H1 (cell line): ENCODE results near the gene CRABP2. TPM values are rescaled to one million over a fixed set of nuclear protein-coding genes. Genes with fewer than 3 reads are reported as not detected.

Experiments
- CTCF ChIA-PET: fragments of 300-600 bp; sonication (Branson Sonifier 250); formaldehyde crosslinking; loops from one replicate; lab custom pipeline; 2021; ENCODE audit not compliant: partially characterized antibody; lab: Charles Lee
- POLR2A ChIA-PET: fragments of 300-600 bp; sonication (Branson Sonifier 250); formaldehyde crosslinking; loops from one replicate; lab custom pipeline; 2021; ENCODE audit warnings: inconsistent platforms; ENCODE audit not compliant: partially characterized antibody; lab: Charles Lee
- DNase-seq, 2 experiments: peaks; one replicate each; pipeline versions ENCODE4 v3.0.0 to v3.0.0-alpha.2; 2010 to 2022; ENCODE audit warnings: low spot score in 2 of 2, low read depth in 1 of 2, mixed read lengths in 1 of 2
- FAIRE-seq: peaks from 2 replicates; lab custom pipeline; 2011; peaks lifted over from hg19 to GRCh38; lab: Jason Lieb, UNC
- H2AFZ ChIP-seq: 2 replicates; pipeline ENCODE4 v1.8.1; 2012; ENCODE audit warnings: low read length, inconsistent platforms
- H2AK5ac ChIP-seq: 2 replicates; pipeline ENCODE4 v1.6.1; 2013; ENCODE audit warnings: low read depth, low read length
- H2BK120ac ChIP-seq: replicated peaks from 2 replicates; pipeline ENCODE3; 2013; ENCODE audit warnings: low read depth, low read length, inconsistent platforms
- H2BK12ac ChIP-seq: 2 replicates; pipeline ENCODE4 v1.6.1; 2013; ENCODE audit warnings: low read depth, low read length
- H2BK15ac ChIP-seq: 2 replicates; pipeline ENCODE4 v1.6.1; 2013; ENCODE audit warnings: low read length
- H2BK20ac ChIP-seq: 2 replicates; pipeline ENCODE4 v1.6.1; 2013; ENCODE audit warnings: low read length
- H2BK5ac ChIP-seq: 2 replicates; pipeline ENCODE4 v1.6.1; 2013; ENCODE audit warnings: low read depth, low read length
- H3K14ac ChIP-seq: 2 replicates; pipeline ENCODE4 v1.6.1; 2013; ENCODE audit warnings: inconsistent platforms; ENCODE audit not compliant: insufficient read length
- H3K18ac ChIP-seq: 2 replicates; pipeline ENCODE4 v1.6.1; 2013; ENCODE audit warnings: low read length; ENCODE audit errors: extremely low read depth
- H3K23ac ChIP-seq: 2 replicates; pipeline ENCODE4 v1.6.1; 2013; ENCODE audit warnings: inconsistent platforms; ENCODE audit not compliant: insufficient read length
- H3K23me2 ChIP-seq: 2 replicates; pipeline ENCODE4 v1.6.1; 2013; ENCODE audit warnings: low read depth, low read length
- H3K27ac ChIP-seq: 2 replicates; pipeline ENCODE4 v1.6.1; 2011; ENCODE audit warnings: low read depth, low read length, inconsistent platforms
- H3K27me3 ChIP-seq, 4 experiments: replicated peaks in 1 of 4; 1 replicate in 1 of 4; 2 replicates in 3 of 4; pipeline versions ENCODE4 v1.6.1 to v1.8.1; 2011 to 2013; ENCODE audit warnings: low read length in 3 of 4, mild to moderate bottlenecking in 3 of 4, inconsistent platforms in 2 of 4, mixed read lengths in 2 of 4, moderate library complexity in 1 of 4; ENCODE audit not compliant: control insufficient read depth in 3 of 4, insufficient read depth in 3 of 4; ENCODE audit errors: extremely low read depth in 1 of 4
- H3K36me3 ChIP-seq, 4 experiments: 2 replicates each; pipeline versions ENCODE4 v1.6.1 to v1.8.1; 2011 to 2013; ENCODE audit warnings: mild to moderate bottlenecking in 4 of 4, low read length in 3 of 4, moderate library complexity in 2 of 4, control low read depth in 1 of 4, inconsistent platforms in 1 of 4; ENCODE audit not compliant: insufficient read depth in 4 of 4, control insufficient read depth in 2 of 4
- H3K4ac ChIP-seq: replicated peaks from 2 replicates; pipeline ENCODE3; 2013; ENCODE audit warnings: low read length, low read depth, mixed read lengths, inconsistent platforms; ENCODE audit not compliant: insufficient read length
- H3K4me1 ChIP-seq, 4 experiments: replicated peaks in 1 of 4; 1 replicate in 1 of 4; 2 replicates in 3 of 4; pipeline versions ENCODE4 v1.6.1 to v1.8.1; 2011 to 2013; ENCODE audit warnings: low read length in 3 of 4, inconsistent platforms in 2 of 4, mixed read lengths in 1 of 4; ENCODE audit not compliant: insufficient read depth in 4 of 4, control insufficient read depth in 3 of 4
- H3K4me2 ChIP-seq, 2 experiments: 2 replicates each; pipeline versions ENCODE4 v1.6.1 to v1.8.1; 2011 to 2013; ENCODE audit warnings: low read depth in 2 of 2, low read length in 2 of 2, control low read depth in 1 of 2, inconsistent platforms in 1 of 2, mild to moderate bottlenecking in 1 of 2; ENCODE audit not compliant: insufficient read depth in 1 of 2
- H3K4me3 ChIP-seq, 4 experiments: fragments of 200-600, 300-600 bp in 1 of 4; sonication (generic), shearing (Covaris generic), sonication (Bioruptor Twin) in 1 of 4; 2 replicates each; pipeline versions ENCODE4 v1.5.1 to v1.8.1; 2011 to 2016; ENCODE audit warnings: low read length in 4 of 4, low read depth in 3 of 4, control low read depth in 2 of 4, inconsistent platforms in 2 of 4, mild to moderate bottlenecking in 2 of 4, mixed read lengths in 1 of 4, moderate library complexity in 1 of 4; ENCODE audit not compliant: insufficient read depth in 2 of 4; ENCODE audit errors: extremely low read depth in 1 of 4
- H3K56ac ChIP-seq: replicated peaks from 2 replicates; pipeline ENCODE3; 2013; ENCODE audit warnings: low read depth, mild to moderate bottlenecking, mixed read lengths, low read length, inconsistent platforms; ENCODE audit not compliant: insufficient read length
- H3K79me1 ChIP-seq: 2 replicates; pipeline ENCODE4 v1.6.1; 2013; ENCODE audit warnings: low read depth, low read length, control low read depth
- H3K79me2 ChIP-seq, 2 experiments: 2 replicates each; pipeline versions ENCODE4 v1.6.1 to v1.8.1; 2012 to 2013; ENCODE audit warnings: low read length in 2 of 2, mild to moderate bottlenecking in 2 of 2, inconsistent platforms in 1 of 2; ENCODE audit not compliant: insufficient read depth in 2 of 2, control insufficient read depth in 1 of 2
- H3K9ac ChIP-seq, 4 experiments: replicated peaks in 1 of 4; 1 replicate in 1 of 4; 2 replicates in 3 of 4; pipeline versions ENCODE4 v1.6.1 to v1.8.1; 2011 to 2013; ENCODE audit warnings: low read depth in 3 of 4, low read length in 3 of 4, control low read depth in 2 of 4, mild to moderate bottlenecking in 2 of 4, moderate library complexity in 2 of 4, inconsistent platforms in 1 of 4; ENCODE audit errors: extremely low read depth in 1 of 4
- H3K9me3 ChIP-seq, 2 experiments: 2 replicates each; pipeline versions ENCODE4 v1.6.1 to v1.8.1; 2012 to 2013; ENCODE audit warnings: mild to moderate bottlenecking in 2 of 2, moderate library complexity in 2 of 2, control low read depth in 1 of 2, inconsistent platforms in 1 of 2, low read depth in 1 of 2, low read length in 1 of 2, mixed read lengths in 1 of 2; ENCODE audit not compliant: insufficient read depth in 2 of 2
- H4K20me1 ChIP-seq, 2 experiments: replicated peaks in 1 of 2; 2 replicates each; pipeline versions ENCODE3 to v1.8.1; 2011 to 2013; ENCODE audit warnings: inconsistent platforms in 2 of 2, low read length in 2 of 2, mild to moderate bottlenecking in 1 of 2; ENCODE audit not compliant: insufficient read depth in 2 of 2, control insufficient read depth in 1 of 2
- H4K5ac ChIP-seq: 2 replicates; pipeline ENCODE4 v1.6.1; 2013; ENCODE audit warnings: low read length, low read depth, mixed read lengths, inconsistent platforms; ENCODE audit not compliant: insufficient read length
- H4K8ac ChIP-seq: 2 replicates; pipeline ENCODE4 v1.8.0; 2013; ENCODE audit warnings: mild to moderate bottlenecking, moderate library complexity, low read length, inconsistent platforms; ENCODE audit not compliant: insufficient read depth; ENCODE audit errors: extremely low read depth
- H4K91ac ChIP-seq: replicated peaks from 2 replicates; pipeline ENCODE3; 2013; ENCODE audit warnings: low read length, mixed read lengths, inconsistent platforms; ENCODE audit not compliant: insufficient read length
- BCL11A ChIP-seq, 2 experiments: IDR thresholded peaks; one replicate each; pipeline ENCODE4 v1.6.1; 2011; ENCODE audit warnings: low read depth in 2 of 2, low read length in 2 of 2, mild to moderate bottlenecking in 2 of 2
- BRCA1 ChIP-seq: IDR thresholded peaks from 2 replicates; pipeline ENCODE4 v1.6.1; 2012; ENCODE audit warnings: low read depth, low read length, improper control_type of control experiment
- CHD2 ChIP-seq: IDR thresholded peaks from 2 replicates; pipeline ENCODE4 v1.6.1; 2012; ENCODE audit warnings: low read length, improper control_type of control experiment
- CTCF ChIP-seq, 3 experiments: IDR thresholded peaks; 1 replicate in 2 of 3; 2 replicates in 1 of 3; pipeline versions ENCODE4 v1.5.1 to v1.6.1; 2011; ENCODE audit warnings: low read length in 3 of 3, mild to moderate bottlenecking in 3 of 3, inconsistent platforms in 2 of 3, low read depth in 1 of 3, moderate library complexity in 1 of 3; ENCODE audit not compliant: insufficient read depth in 1 of 3; ENCODE audit errors: control extremely low read depth in 1 of 3
- POLR2AphosphoS5 ChIP-seq: IDR thresholded peaks from 2 replicates; pipeline ENCODE4 v1.6.1; 2011; ENCODE audit warnings: low read depth, low read length
- SIN3A ChIP-seq, 2 experiments: IDR thresholded peaks in 1 of 2; conservative IDR thresholded peaks in 1 of 2; 2 replicates each; pipeline ENCODE4 v1.6.1; 2011 to 2012; ENCODE audit warnings: low read length in 2 of 2, improper control_type of control experiment in 1 of 2, low read depth in 1 of 2, mild to moderate bottlenecking in 1 of 2
- SIX5 ChIP-seq: IDR thresholded peaks from 2 replicates; pipeline ENCODE4 v1.6.1; 2011; ENCODE audit warnings: mild to moderate bottlenecking, low read depth, low read length
- TAF7 ChIP-seq: optimal IDR thresholded peaks from 2 replicates; pipeline ENCODE3; 2011; ENCODE audit warnings: low read depth, mild to moderate bottlenecking, inconsistent platforms, low read length, moderate library complexity, borderline replicate concordance
- WGBS, 2 experiments: shearing (Covaris generic) in 1 of 2; methylation state at CpG; one replicate each; pipeline versions ENCODE4 v1.1.6 to v1.1.7; 2013 to 2015; ENCODE audit warnings: low lambda C conversion rate in 2 of 2, mixed read lengths in 2 of 2, inconsistent platforms in 1 of 2, low coverage in 1 of 2, missing lambda C conversion rate in 1 of 2; ENCODE audit not compliant: insufficient replicate concordance in 2 of 2, insufficient coverage in 1 of 2, insufficient read length in 1 of 2; ENCODE audit errors: extremely low coverage in 1 of 2, missing lambda C conversion rate in 1 of 2; 5-methylcytosine and 5-hydroxymethylcytosine counted together
- polyA plus RNA-seq, 7 experiments: library from polyadenylated mRNA; depleted of rRNA in 3 of 7; stranded (reverse) in 5 of 7; unstranded in 2 of 7; fragments of >200 nt in 5 of 7; fragments of 200-250 nt in 2 of 7; gene quantifications; 1 replicate in 5 of 7; 2 replicates in 1 of 7; 4 replicates in 1 of 7; pipeline versions ENCODE4 v1.2.1 to v1.2.3, GENCODE V29; 2011 to 2013; ENCODE audit warnings: missing spikeins in 2 of 7, mixed read lengths in 2 of 7
- total RNA-seq: library from RNA; stranded (reverse); fragmentation: NEBNext Ultra II Directional; extraction: Animal tissue kit (Norgen Biotek cat#: 25700); gene quantifications from 2 replicates; pipeline ENCODE4 v1.2.1, GENCODE V29; 2021

CRABP2 gene
- total and polyA plus RNA-seq, 2 of the 8 experiments (the other 6 are each of a cell fraction or from before 2014, with no cell fraction given) = 69.2 to 119 TPM

- no peaks in the 10 kb centered on the region for H3K36me3 ChIP-seq
- peak; percentile 19; the same call in 1 of the 2 replicates for TF ChIP-seq POLR2AphosphoS5
- no peak for TF ChIP-seq SIX5
- TF ChIP-seq CTCF (IDR thresholded peaks at IDR 0.05; ENCODE audit: control extremely low read depth in 1 of 3, insufficient read depth in 1 of 3, low read depth in 1 of 3, low read length in 3 of 3) = no peak; a peak in 1 of 4 replicates
- TF ChIP-seq BRCA1 = no peak
- TF ChIP-seq TAF7 = peak; percentile 55
- TF ChIP-seq SIN3A (conservative IDR thresholded peaks at IDR 0.05 in 1 of 2, IDR thresholded peaks at IDR 0.05 in 1 of 2; ENCODE audit: low read depth in 1 of 2, low read length in 2 of 2) = peak; percentile 70 to 74; a peak in 1 of 4 replicates
- TF ChIP-seq BCL11A (IDR thresholded peaks at IDR 0.05; ENCODE audit: low read depth in 2 of 2, low read length in 2 of 2) = no peak
- TF ChIP-seq CHD2 = 0 out of 2 replicates have a peak, but pooled peaks have one; percentile 13
These were observed 46.5 kb upstream of the CRABP2 start for GRCh38 chr1:156751757-156752481.

More at GRCh38 chr1:156751757-156752481, 46.5 kb upstream of the CRABP2 start:
- Histone ChIP-seq H3K4ac (peak overlapping the region; percentile 79), H3K27ac (peak overlapping the region; percentile 85), H3K23me2 (peaks cover 9% of the 10 kb centered on the region), H3K23ac (no peak overlapping the region), H2AFZ (peak overlapping the region; percentile 59; the same call in 1 of the 2 replicates), H4K20me1 (peaks cover 0 to 3% of the 10 kb centered on the region in 2 experiments), H2BK20ac (no peak overlapping the region), H3K4me1 (peaks cover 24 to 36% (median 27%) of the 10 kb centered on the region in 4 experiments), H4K5ac (peak overlapping the region; percentile 85), H3K9me3 (no peaks in the 10 kb centered on the region), H4K8ac (peak overlapping the region; percentile 97), H3K79me1 (peaks cover 11% of the 10 kb centered on the region), H3K56ac (peak overlapping the region; percentile 90), H4K91ac (peak overlapping the region; percentile 89), H3K18ac (peak overlapping the region; percentile 86), H3K4me2 (peak overlapping the region; percentile 63 to 91), H3K4me3 (peak overlapping the region; percentile 86 to 100 (median 95)), H3K27me3 (no peaks in the 10 kb centered on the region), H2BK15ac (peak overlapping the region; percentile 82; the same call in 1 of the 2 replicates), H3K79me2 (peaks cover 23 to 54% of the 10 kb centered on the region in 2 experiments), H2BK5ac (peak overlapping the region; percentile 79), H2BK12ac (peak overlapping the region; percentile 82; the same call in 1 of the 2 replicates), H2BK120ac (peak overlapping the region; percentile 41), H3K14ac (peak overlapping the region; percentile 35), H3K9ac (peak overlapping the region; percentile 80 to 97 (median 96)), H2AK5ac (no peak overlapping the region)
- ChIA-PET CTCF (interaction anchor here (0.8 to 3.2 kb wide), 15 partner anchors 9 to 124 kb away, joined by 3 to 26 read pairs (median 4); partner anchors contain the start of genes ISG20L2, METTL25B, NTRK1 and PRCC), POLR2A (interaction anchor here (0.9 to 8.8 kb wide), 27 partner anchors 8 to 110 kb away, joined by 3 to 121 read pairs (median 4); partner anchors contain the start of genes BCAN, ISG20L2, METTL25B and MRPL24)
- FAIRE-seq (no peak), DNase-seq (peak; percentile 91 to 93)
- WGBS, 2 experiments = 1% methylated on average over 36 of the region's 68 CpGs; no CpG with 5 or more reads in 1 of the 2 experiments
